Body of pancreas (tissue), 4 donors: ENCODE results near the gene TMEM86B.

ENCODE experiments used
- CTCF ChIP-seq, 7 experiments: fragments of 450-650 bp in 4 of 7; fragments of 200-600 bp in 3 of 7; sonication (generic) in 3 of 7; IDR thresholded peaks; one replicate each; pipeline ENCODE4 v1.5.1; 2016 to 2019; ENCODE audit warnings: antibody characterized with exemption in 7 of 7
- POLR2A ChIP-seq, 3 donors: fragments of 450-650 bp; IDR thresholded peaks; one replicate each; pipeline ENCODE4 v1.6.1; 2016; ENCODE audit warnings: antibody characterized with exemption in 3 of 3, mild to moderate bottlenecking in 2 of 3

DNA sequence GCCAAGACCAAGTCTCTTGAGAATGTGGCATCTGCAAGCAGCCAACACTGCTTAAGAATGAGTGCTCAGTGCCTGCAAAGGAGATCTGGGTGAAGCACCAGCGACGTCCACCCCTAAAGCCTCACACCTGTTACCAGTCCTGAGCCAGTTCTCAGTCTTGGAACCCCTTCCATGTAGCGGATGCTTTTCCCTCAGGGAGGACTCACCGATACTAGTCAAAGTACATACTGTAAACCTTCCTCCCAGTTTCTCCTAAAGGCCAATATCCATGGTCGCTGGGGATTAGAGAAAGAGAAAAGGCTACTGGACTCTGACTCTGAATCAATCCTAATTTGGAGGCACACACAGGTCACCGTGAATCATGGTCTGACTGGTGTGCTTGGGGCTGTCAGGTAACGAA is 15.0 kb downstream of the TMEM86B start:
- TF ChIP-seq POLR2A (IDR thresholded peaks at IDR 0.05) (no peak), CTCF (IDR thresholded peaks at IDR 0.05) (no peak)
